ENCODE results near the gene NLGN3.

DNA sequence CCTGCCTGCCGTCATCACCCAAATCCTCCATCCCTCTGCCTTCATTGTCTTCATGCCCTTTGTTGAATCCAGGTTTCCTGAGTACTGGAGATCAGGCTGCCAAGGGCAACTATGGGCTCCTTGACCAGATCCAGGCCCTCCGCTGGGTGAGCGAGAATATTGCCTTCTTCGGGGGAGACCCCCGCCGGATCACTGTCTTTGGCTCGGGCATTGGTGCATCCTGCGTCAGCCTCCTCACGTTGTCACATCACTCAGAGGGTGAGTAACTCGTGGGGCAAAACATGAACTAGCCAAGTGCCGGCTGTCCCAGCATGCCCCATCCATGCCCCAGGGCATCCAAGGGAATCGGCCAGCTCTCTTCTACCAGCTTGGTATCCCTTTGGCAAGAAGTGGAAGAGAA, 19.4 kb downstream of the NLGN3 start:
- TF ChIP-seq, protein P1, sequence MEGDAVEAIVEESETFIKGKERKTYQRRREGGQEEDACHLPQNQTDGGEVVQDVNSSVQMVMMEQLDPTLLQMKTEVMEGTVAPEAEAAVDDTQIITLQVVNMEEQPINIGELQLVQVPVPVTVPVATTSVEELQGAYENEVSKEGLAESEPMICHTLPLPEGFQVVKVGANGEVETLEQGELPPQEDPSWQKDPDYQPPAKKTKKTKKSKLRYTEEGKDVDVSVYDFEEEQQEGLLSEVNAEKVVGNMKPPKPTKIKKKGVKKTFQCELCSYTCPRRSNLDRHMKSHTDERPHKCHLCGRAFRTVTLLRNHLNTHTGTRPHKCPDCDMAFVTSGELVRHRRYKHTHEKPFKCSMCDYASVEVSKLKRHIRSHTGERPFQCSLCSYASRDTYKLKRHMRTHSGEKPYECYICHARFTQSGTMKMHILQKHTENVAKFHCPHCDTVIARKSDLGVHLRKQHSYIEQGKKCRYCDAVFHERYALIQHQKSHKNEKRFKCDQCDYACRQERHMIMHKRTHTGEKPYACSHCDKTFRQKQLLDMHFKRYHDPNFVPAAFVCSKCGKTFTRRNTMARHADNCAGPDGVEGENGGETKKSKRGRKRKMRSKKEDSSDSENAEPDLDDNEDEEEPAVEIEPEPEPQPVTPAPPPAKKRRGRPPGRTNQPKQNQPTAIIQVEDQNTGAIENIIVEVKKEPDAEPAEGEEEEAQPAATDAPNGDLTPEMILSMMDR (IDR thresholded peaks at IDR 0.05): no peak
- TF ChIP-seq POLR2A (IDR thresholded peaks at IDR 0.05) (no peak), POLR2AphosphoS5 (IDR thresholded peaks at IDR 0.05) (no peak), EP300 (IDR thresholded peaks at IDR 0.05) (no peak)
